ENCODE data around the gene COMT. TPM values are rescaled to one million over a fixed set of nuclear protein-coding genes. Genes with fewer than 3 reads are reported as not detected.
A peak's percentile ranks its signal among the peaks of the same experiment; 100 is the strongest.

Gene COMT
- total RNA-seq, 2 experiments from 2014 or later, result 90.8 to 112 TPM

DNA sequence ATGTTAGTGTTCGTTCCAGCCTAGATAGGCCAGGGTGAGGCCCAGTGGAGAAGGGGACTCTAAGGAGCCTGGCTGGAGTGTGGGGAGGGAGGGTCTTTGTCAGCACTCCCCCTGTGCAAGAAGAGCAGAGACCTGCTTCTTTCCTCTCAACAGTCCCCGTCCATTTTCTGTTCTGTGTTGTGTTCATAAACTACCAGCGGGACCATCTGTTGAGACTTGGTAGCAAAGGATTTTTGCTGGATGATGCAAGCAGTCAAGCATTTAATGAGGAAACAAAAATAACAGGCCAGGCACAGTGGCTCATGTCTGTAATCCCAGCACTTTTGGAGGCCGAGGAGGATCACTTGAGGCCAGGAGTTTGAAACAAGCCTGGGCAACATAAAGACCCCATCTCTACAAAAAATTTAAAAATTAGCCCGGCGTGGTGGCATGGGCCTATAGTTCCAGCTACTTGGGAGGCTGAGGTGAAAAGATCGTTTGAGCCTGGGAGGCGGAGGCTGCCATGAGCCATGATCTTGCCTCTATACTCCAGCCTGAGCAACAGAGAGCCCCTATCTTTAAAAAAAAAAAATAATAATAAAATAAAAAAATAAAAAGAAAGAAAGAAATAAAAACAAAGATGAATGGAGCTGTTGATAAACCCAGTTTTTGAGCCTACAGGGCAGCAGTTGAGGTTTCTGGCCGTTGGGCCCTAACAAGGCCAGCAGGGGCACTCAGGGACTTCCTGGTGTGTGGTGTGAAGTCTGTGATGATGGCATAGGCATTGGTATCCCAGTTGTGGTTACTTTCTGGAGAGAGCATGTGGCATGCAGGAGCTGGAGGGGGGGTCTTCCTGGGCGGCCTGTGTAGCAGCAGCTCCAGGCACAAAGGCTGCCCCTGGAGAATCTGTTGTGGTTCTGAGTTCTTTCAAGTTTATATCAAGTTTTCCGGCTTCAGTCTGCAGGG is 1.8 kb downstream of the COMT start:
- POLR2A ChIA-PET, result interaction anchor here (0.8 to 1.6 kb wide), 4 partner anchors 10 to 167 kb away, joined by 3 to 4 read pairs (median 3); no protein-coding TSS in a partner anchor
- peak overlapping the region; percentile 95 for H3K4me3 ChIP-seq (ENCODE audit: low read depth, low read length, poor library complexity, severe bottlenecking)
- peaks cover 32% of the 10 kb centered on the region for H3K4me1 ChIP-seq (ENCODE audit: insufficient read depth, low read length, poor library complexity, severe bottlenecking)
- TF ChIP-seq CTCF (conservative IDR thresholded peaks at IDR 0.05; ENCODE audit: low read length) (no peak), EZH2phosphoT487 (IDR thresholded peaks at IDR 0.05; ENCODE audit: borderline replicate concordance, low read depth, low read length) (no peak)
- DNase-seq (ENCODE audit: low spot score), result peak; percentile 54
- H3K4me2 ChIP-seq (ENCODE audit: low read length), result peak overlapping the region; percentile 98
- CTCF ChIA-PET (ENCODE audit: unreplicated experiment), result interaction anchor here (1.1 kb wide), 1 partner anchor 55 kb away, joined by 3 read pairs; no protein-coding TSS in a partner anchor
- peaks cover 22% of the 10 kb centered on the region for H3K36me3 ChIP-seq (ENCODE audit: insufficient read depth, low read length)
- peaks cover 38% of the 10 kb centered on the region for H3K79me2 ChIP-seq (ENCODE audit: insufficient read depth, low read depth, low read length)
- H3K9me2 ChIP-seq (ENCODE audit: insufficient read depth, low read length), result no peaks in the 10 kb centered on the region
- no peak overlapping the region; the same call in 1 of the 2 replicates for H2AFZ ChIP-seq (ENCODE audit: low read length)
- peak overlapping the region; percentile 66 for H3K27ac ChIP-seq (ENCODE audit: low read depth, low read length, poor library complexity, severe bottlenecking)
- no peaks in the 10 kb centered on the region for H3K9me3 ChIP-seq (ENCODE audit: low read length)
- intact Hi-C loops (cut with micrococcal nuclease; ENCODE audit: unreplicated experiment), result loop anchor here (2.0 kb wide), 1 partner anchor 57 kb away; no protein-coding TSS in a partner anchor
- BruUV-seq (replicated peaks), result TSS peak; percentile 41
- H4K20me1 ChIP-seq (ENCODE audit: insufficient read depth, low read length), result no peaks in the 10 kb centered on the region

GRCh38 chr22:19948057-19948760 is 6.6 kb downstream of the COMT start:
- Histone ChIP-seq H3K79me2 (ENCODE audit: insufficient read depth, low read depth, low read length) (peaks cover 32% of the 10 kb centered on the region), H3K4me3 (ENCODE audit: low read depth, low read length, poor library complexity, severe bottlenecking) (no peak overlapping the region), H3K27ac (ENCODE audit: low read depth, low read length, poor library complexity, severe bottlenecking) (no peak overlapping the region), H3K9me2 (ENCODE audit: insufficient read depth, low read length) (no peaks in the 10 kb centered on the region), H3K4me2 (ENCODE audit: low read length) (no peak overlapping the region), H3K36me3 (ENCODE audit: insufficient read depth, low read length) (peaks cover 43% of the 10 kb centered on the region), H3K4me1 (ENCODE audit: insufficient read depth, low read length, poor library complexity, severe bottlenecking) (peaks cover 13% of the 10 kb centered on the region), H4K20me1 (ENCODE audit: insufficient read depth, low read length) (no peaks in the 10 kb centered on the region), H3K9me3 (ENCODE audit: low read length) (no peaks in the 10 kb centered on the region), H2AFZ (ENCODE audit: low read length) (no peak overlapping the region)
- TF ChIP-seq CTCF (conservative IDR thresholded peaks at IDR 0.05; ENCODE audit: low read length), result no peak; the same call in 1 of the 2 replicates
- no peak for TF ChIP-seq EZH2phosphoT487 (IDR thresholded peaks at IDR 0.05; ENCODE audit: borderline replicate concordance, low read depth, low read length)
- ChIA-PET POLR2A (interaction anchor here (0.9 kb wide), 1 partner anchor 94 kb away, joined by 3 read pairs; the partner anchor contains the start of genes GNB1L and RTL10), CTCF (ENCODE audit: unreplicated experiment) (no interaction called here)
- BruUV-seq (replicated peaks), result no TSS peak
- intact Hi-C loops (cut with micrococcal nuclease; ENCODE audit: unreplicated experiment), result no loop called here
- DNase-seq (ENCODE audit: low spot score), result no peak
